Stimulated activated CD8-positive, alpha-beta memory T cell treated with anti-CD3 and anti-CD28 coated beads, Interleukin-12 subunit alpha, Interleukin-12 subunit beta, amount 100 ng/mL, for 24 hours (primary cell): ENCODE data around the gene BFSP1.

Experiments
- DNase-seq: peaks from one replicate; pipeline ENCODE4 v3.0.0-alpha.2; 2020; ENCODE audit errors: extremely low read depth

Gene BFSP1

GRCh38 chr20:17557675-17558006, 26.5 kb upstream of the BFSP1 start:
- DNase-seq = no peak

DNA sequence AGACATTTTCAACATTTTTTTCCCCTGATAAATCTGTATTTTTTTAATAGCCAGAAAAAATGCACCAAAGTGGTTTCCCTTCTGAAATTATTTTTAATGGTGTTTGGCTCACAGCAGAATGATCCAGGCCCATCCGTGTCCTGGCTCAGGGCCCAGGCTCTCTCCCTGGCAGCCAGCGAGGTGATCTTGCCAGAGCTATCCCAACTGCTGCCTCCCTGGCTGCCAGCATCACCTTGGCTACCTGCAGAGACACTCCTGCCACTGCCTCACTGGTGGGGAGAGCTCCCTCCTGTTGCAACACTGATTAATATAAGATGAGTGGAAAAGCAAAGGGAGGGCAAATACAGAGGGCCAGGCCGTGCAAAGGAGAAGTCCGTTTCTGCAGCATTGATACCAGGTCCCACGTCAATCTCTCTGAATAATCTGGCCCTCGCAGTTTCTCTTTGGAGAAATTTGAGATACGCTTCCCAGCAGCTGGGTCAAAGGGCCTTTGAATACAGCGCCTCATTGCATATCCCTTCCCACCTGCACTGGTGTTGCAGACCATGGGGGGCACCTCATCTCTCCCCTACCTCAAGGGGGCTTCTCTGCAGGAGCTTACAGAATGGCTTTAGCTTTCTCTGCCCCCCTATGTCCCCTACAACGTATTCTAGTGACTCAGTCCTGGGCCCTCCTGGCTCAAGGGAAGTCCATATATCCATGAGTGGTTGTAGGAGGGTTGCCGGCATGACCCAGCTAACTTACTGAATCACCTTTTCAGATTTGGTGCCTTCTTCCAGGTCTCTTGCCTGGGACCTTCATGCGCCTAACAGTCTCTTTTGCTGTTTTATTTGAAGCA, 25.9 kb upstream of the BFSP1 start:
- no peak for DNase-seq

- no peak for DNase-seq
Observed at GRCh38 chr20:17555106-17555505, 23.9 kb upstream of the BFSP1 start.

- no peak for DNase-seq
Observed at GRCh38 chr20:17549131-17549530, 18.0 kb upstream of the BFSP1 start.

DNA sequence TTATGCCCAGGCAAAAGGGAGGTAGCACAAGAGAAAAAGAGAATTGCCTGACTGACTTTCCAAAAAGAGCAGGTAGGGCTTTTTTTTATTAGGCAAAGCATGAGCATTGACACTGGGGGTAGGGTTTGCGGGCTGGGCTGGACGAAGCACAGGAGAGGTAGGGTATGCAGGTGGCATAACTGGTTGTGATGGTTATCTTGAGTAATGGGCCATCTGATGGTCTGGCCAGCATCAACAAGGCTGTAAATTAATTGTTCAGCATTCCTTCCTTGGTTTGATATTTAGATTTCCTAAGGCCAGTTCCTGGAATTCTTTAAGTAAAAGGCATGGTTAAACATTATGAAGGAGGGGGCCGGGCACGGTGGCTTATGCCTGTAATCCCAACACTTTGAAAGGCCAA, 13.9 kb upstream of the BFSP1 start:
- DNase-seq = no peak

GRCh38 chr20:17543531-17544131, 12.5 kb upstream of the BFSP1 start:
- DNase-seq = no peak

GRCh38 chr20:17542993-17543412, 11.8 kb upstream of the BFSP1 start:
- no peak for DNase-seq

GRCh38 chr20:17542481-17542880, 11.3 kb upstream of the BFSP1 start:
- no peak for DNase-seq

DNA sequence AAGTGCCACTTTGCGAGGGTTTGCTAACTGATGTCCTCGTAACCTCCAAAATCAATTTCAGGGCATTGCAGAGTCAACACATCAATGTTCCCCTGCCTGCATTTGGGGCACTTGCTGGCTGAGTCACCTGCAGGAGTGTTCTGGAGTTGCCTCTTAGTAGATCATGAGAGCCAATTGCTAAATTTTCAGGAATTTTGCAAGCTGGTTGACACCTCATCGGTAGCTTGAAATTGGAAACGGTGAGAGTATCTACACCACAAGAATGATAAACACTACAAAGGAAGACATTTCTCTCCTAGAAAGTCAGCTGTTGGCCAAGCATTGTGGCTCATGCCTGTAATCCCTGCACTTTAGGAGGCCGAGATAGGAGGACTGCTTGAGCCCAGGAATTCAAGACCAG, 10.8 kb upstream of the BFSP1 start:
- no peak for DNase-seq

DNA sequence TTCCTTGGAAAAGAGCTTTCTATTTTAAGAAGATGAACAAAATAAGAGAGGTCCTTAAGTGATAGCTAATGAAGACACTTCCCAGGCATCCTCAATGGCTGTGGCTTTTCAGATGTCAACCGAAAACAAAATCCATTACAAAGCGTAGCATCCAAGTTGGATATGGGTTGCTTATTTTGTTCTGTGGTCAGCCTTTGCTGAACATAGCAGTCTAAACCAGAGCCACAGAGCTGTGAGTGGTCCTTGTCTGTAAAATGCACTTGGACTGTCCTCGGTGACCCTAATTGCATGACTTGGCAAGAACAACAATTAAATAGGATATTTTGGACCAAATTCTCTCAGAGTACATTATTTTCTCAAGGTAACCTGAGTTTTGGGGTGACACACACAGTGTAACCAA, 10.4 kb upstream of the BFSP1 start:
- no peak for DNase-seq

DNA sequence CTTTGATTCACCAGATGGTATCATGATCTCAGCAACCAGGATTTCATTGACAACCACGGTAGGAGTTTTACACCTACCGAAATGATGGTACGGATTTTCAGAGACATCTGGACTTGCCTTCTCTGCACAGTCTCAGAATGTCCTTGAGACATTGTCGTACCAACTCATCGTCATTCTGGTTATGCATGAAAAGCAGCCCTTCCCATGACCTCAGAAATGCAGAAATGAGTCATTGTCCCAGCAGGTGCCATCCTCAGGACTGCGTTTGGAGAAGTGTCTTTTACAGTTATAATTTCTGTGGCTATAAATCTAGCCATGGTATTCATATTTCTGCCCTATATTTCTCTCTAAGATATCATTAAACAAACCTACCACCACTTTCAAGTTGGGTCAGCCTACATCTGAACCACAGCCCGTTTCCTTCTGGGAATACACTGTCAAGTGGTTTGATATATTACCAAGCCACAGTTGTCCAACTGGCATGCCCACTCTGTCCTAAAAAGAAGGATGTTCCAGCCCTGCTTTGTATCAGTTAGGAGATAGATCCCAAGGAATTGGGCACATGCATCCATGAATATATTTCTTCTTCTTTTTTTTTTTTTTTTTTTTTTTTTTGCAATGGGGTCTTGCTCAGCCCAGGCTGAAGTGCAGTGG, 7.5 kb upstream of the BFSP1 start:
- no peak for DNase-seq

DNA sequence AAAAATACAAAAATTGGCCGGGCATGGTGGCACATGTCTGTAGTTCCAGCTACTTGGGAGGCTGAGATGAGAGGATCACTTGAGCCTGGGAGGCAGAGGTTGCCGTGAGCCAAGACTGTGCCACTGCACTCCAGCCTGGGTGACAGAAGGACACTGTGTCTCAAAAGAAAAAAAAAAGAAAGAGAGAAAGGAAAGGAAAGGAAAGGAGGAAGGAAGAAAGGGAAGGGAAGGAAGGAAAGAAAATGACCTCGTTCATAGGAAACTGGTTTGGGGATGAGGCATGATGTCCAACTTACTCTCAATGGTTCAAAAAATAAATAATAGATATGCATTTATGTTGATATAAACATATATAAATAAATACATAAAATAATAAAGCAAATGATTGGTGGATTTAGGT, 6.8 kb upstream of the BFSP1 start:
- no peak for DNase-seq

DNA sequence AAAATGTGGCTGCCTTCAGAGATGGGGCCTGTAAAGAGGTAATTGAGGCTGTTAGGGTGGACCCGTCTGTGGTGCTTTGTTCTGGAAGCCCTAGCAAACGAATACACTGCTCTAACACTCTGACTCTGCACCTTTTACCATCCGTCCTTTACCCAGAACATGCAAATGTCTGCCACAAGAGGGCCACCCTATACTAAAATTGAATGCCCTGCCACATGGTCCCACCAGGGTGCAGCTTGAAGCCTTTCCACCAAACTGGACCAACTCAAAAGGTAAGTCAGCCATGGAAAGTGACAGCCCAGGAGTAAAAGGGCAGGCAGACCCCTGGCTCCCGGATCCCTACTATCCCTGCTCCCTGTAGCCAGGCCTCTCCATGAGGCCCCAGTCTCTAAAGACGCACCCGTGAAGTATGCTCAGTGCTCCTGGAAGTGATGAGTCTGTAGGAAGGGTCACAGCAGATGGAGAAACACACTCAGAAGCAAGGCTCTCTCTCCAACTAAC, 5.8 kb upstream of the BFSP1 start:
- DNase-seq = no peak

GRCh38 chr20:17534077-17534476, 2.9 kb upstream of the BFSP1 start:
- DNase-seq = no peak

DNA sequence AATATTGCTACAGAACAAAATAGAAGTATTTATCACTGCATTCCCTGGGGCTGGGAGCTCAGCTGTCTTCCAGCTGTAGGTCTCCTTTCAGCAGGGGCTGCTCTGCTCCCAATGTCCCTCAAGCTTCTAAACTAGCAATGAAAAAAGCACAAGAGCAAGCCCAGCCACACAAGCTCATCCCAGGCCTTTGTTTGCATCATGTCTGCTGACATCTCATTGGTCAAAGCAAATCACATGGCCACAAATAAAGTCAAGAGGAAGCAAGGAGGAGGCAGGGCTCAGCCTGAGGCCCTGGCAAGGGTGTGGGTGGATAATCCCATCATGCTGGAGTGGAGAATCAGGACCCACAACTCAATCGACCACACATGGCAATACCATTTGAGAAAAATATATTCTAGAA, 2.2 kb upstream of the BFSP1 start:
- DNase-seq = no peak

DNA sequence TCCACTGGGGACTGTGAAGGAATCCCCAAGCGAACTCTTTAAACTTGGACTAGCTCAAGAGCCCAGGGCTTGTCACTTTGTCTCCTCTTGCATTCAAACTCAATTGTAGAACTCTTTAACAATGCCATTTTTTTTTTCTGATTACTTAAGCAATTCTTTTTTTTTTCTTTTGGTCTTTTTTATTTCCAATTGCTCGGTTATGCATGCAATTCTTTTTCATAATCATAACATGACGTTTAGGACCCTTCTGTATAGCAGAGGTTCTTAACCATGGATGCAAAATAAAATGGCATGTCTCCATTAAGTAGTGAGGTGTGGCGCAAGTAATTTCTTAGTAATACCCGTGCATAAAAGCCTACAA, 466 bp upstream of the BFSP1 start:
- no peak for DNase-seq

DNA sequence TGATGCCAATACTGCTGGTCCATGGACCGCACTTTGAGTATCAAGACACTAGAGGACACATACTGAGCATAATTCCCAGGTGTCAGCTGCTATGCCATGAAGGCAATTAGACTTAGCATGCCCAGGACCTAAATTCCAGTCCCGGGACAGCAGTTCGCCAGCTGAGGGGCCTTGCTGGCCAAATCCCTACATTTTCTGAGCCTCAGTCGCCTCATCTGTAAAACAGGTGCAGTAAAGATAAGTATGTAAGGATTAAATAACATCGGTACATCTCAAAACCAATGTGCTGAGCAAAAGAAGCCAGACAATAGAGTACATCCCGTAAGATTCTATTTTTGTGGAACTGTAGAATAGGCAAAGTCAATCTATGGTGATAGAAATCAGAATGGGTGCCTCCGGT, 1.0 kb downstream of the BFSP1 start:
- DNase-seq = no peak

GRCh38 chr20:17529586-17529985, 1.6 kb downstream of the BFSP1 start:
- no peak for DNase-seq

- DNase-seq = no peak
Observed at GRCh38 chr20:17525650-17526049, 5.5 kb downstream of the BFSP1 start.

GRCh38 chr20:17525132-17525531, 6.0 kb downstream of the BFSP1 start:
- DNase-seq = no peak

- no peak for DNase-seq
Observed at GRCh38 chr20:17524560-17524959, 6.6 kb downstream of the BFSP1 start.

GRCh38 chr20:17523326-17523725, 7.9 kb downstream of the BFSP1 start:
- DNase-seq = no peak

DNA sequence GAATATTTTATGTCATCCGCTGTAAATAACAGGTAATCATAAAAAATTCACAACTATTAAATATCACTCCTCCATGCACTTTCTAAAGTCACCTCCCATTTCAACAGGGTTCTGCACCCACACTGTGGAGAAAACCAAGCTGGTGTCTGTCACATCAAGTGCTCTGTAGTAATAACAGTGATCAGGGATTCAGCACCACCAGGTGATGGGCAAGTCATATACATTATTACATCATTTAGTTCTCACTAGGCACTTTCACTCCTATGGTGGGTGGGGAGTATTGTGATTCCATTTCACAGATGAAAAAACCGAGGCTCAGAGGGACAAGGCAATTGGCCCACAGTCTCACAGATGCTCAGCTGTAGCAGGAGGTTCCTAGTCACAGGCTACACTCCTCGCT, 8.7 kb downstream of the BFSP1 start:
- DNase-seq = no peak
